Measurements from ENCODE around the gene MASP1.

DNA sequence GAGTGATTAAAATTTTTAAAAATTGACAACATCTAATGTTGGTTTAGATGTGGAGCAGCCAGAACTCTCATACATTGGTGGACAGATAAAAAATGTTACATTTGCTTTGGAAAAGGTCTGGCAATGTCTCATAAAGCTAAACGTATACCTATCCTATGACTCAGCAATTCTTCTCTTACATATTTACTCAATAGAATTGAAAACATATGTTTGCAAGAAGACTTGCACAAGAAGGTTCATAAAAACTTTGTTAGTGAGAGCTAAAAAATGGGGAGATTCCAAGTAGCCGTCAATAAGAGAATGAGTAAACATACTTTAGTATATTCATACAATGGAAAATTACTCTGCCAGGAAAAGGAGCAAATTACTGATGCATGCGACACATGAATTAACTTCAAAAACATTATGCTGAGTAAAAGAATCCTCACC is 30.0 kb downstream of the MASP1 start:
- TF ChIP-seq POLR2A (IDR thresholded peaks at IDR 0.05) (no peak), POLR2AphosphoS5 (IDR thresholded peaks at IDR 0.05) (no peak), EP300 (IDR thresholded peaks at IDR 0.05) (no peak)
- TF ChIP-seq, protein P1, sequence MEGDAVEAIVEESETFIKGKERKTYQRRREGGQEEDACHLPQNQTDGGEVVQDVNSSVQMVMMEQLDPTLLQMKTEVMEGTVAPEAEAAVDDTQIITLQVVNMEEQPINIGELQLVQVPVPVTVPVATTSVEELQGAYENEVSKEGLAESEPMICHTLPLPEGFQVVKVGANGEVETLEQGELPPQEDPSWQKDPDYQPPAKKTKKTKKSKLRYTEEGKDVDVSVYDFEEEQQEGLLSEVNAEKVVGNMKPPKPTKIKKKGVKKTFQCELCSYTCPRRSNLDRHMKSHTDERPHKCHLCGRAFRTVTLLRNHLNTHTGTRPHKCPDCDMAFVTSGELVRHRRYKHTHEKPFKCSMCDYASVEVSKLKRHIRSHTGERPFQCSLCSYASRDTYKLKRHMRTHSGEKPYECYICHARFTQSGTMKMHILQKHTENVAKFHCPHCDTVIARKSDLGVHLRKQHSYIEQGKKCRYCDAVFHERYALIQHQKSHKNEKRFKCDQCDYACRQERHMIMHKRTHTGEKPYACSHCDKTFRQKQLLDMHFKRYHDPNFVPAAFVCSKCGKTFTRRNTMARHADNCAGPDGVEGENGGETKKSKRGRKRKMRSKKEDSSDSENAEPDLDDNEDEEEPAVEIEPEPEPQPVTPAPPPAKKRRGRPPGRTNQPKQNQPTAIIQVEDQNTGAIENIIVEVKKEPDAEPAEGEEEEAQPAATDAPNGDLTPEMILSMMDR (IDR thresholded peaks at IDR 0.05): no peak

Data from suprapubic skin (tissue), 4 donors.